ENCODE results near the gene LGALS7.
"Not testable (repeated sequence)": the region's sequence is repeated elsewhere in the genome, so short reads cannot be mapped to it uniquely, and the experiment has no call there.

The LGALS7 gene

GRCh38 chr19:38799104-38799503 lies 25.8 kb upstream of the LGALS7 start:
- no peak for DNase-seq

- not testable (repeated sequence) for DNase-seq
Observed at GRCh38 chr19:38797781-38798180, 24.5 kb upstream of the LGALS7 start.

GRCh38 chr19:38796154-38796553 lies 22.8 kb upstream of the LGALS7 start:
- no peak for DNase-seq

GRCh38 chr19:38795549-38795948 lies 22.2 kb upstream of the LGALS7 start:
- DNase-seq: no peak

- no peak for DNase-seq
Observed at GRCh38 chr19:38793671-38794070, 20.4 kb upstream of the LGALS7 start.

- no peak for DNase-seq
Observed at GRCh38 chr19:38793177-38793576, 19.9 kb upstream of the LGALS7 start.

GRCh38 chr19:38792250-38793111 lies 19.2 kb upstream of the LGALS7 start:
- no peak for DNase-seq

- not testable (repeated sequence) for DNase-seq
Observed at GRCh38 chr19:38791451-38792064, 18.2 kb upstream of the LGALS7 start.

- not testable (repeated sequence) for DNase-seq
Observed at GRCh38 chr19:38790507-38791403, 17.4 kb upstream of the LGALS7 start.

GRCh38 chr19:38788478-38789243 lies 15.3 kb upstream of the LGALS7 start, which contains the start of gene LGALS7B:
Gene LGALS7B (plus strand): TSS chr19:38789200. CDS start chr19:38789227, 27 bp downstream.
- DNase-seq: no peak

GRCh38 chr19:38786572-38787265 lies 13.4 kb upstream of the LGALS7 start:
- DNase-seq: no peak

- DNase-seq: not testable (repeated sequence)
Observed at GRCh38 chr19:38786061-38786460, 12.7 kb upstream of the LGALS7 start.

GRCh38 chr19:38785187-38785699 lies 11.9 kb upstream of the LGALS7 start:
- no peak for DNase-seq

GRCh38 chr19:38784224-38784623 lies 10.9 kb upstream of the LGALS7 start:
- no peak for DNase-seq

- not testable (repeated sequence) for DNase-seq
Observed at GRCh38 chr19:38782212-38782611, 8.9 kb upstream of the LGALS7 start.

- DNase-seq: no peak
Observed at GRCh38 chr19:38781058-38781457, 7.7 kb upstream of the LGALS7 start.

GRCh38 chr19:38780443-38780842 lies 7.1 kb upstream of the LGALS7 start:
- no peak for DNase-seq

- no peak for DNase-seq
Observed at GRCh38 chr19:38778733-38779132, 5.4 kb upstream of the LGALS7 start.

GRCh38 chr19:38774181-38774950 lies 1.0 kb upstream of the LGALS7 start:
- DNase-seq: no peak

- not testable (repeated sequence) for DNase-seq
Observed at GRCh38 chr19:38771569-38771968, 1.7 kb downstream of the LGALS7 start.

GRCh38 chr19:38770949-38771275 lies 2.4 kb downstream of the LGALS7 start:
- DNase-seq: not testable (repeated sequence)
